OCI-LY1 (cell line): Measurements from ENCODE around the gene RRAGD.

Experiments used
- CTCF ChIP-seq: fragments of 200-600 bp; sonication (generic), shearing (Covaris generic); IDR thresholded peaks from 2 replicates; pipeline ENCODE4 v1.5.1; 2017; ENCODE audit warnings: mild to moderate bottlenecking, antibody characterized with exemption, low read length, moderate library complexity, mixed read lengths
- EZH2 ChIP-seq: fragments of 200-600 bp; sonication (generic), shearing (Covaris generic); IDR thresholded peaks from 2 replicates; pipeline ENCODE4 v1.8.0; 2017; ENCODE audit warnings: borderline replicate concordance, mixed run types, mild to moderate bottlenecking, antibody characterized with exemption, low read length, moderate library complexity, mixed read lengths

GRCh38 chr6:89378628-89379027 is 33.4 kb downstream of the RRAGD start:
- TF ChIP-seq EZH2 (no peak), CTCF (no peak)
